Upper lobe of right lung (tissue), 1 donor: ENCODE results near the gene NLRC4. TPM values are rescaled to one million over a fixed set of nuclear protein-coding genes. Genes with fewer than 3 reads are reported as not detected.

Experiments
- ATAC-seq: fragments of 200-7000 bp; cut with Tn5 transposase; one replicate; pipeline ENCODE4 v1.9.1; 2020; ENCODE audit warnings: mild to moderate bottlenecking, moderate library complexity
- DNase-seq: peaks from one replicate; pipeline ENCODE4 v3.0.0-alpha.2; 2020
- H3K27ac ChIP-seq: fragments of 200-600 bp; one replicate; pipeline ENCODE4 v1.8.0; 2022
- H3K27me3 ChIP-seq: fragments of 200-600 bp; one replicate; pipeline ENCODE4 v1.8.0; 2022; ENCODE audit warnings: mild to moderate bottlenecking
- H3K36me3 ChIP-seq: fragments of 200-600 bp; one replicate; pipeline ENCODE4 v1.8.0; 2022
- H3K4me1 ChIP-seq: fragments of 200-600 bp; one replicate; pipeline ENCODE4 v1.8.0; 2022
- H3K4me3 ChIP-seq: fragments of 200-600 bp; one replicate; pipeline ENCODE4 v1.8.0; 2022; ENCODE audit warnings: mild to moderate bottlenecking
- H3K9me3 ChIP-seq: fragments of 200-600 bp; one replicate; pipeline ENCODE4 v1.8.0; 2022
- CTCF ChIP-seq: fragments of 200-600 bp; IDR thresholded peaks from one replicate; pipeline ENCODE4 v1.8.0; 2022; ENCODE audit warnings: antibody characterized with exemption
- intact Hi-C: fragments of 100-400 bp; cut with DNase I; formaldehyde crosslinking; loops from one replicate; pipeline ENCODE4 v1.11.0; 2022
- total RNA-seq: library from RNA; stranded (reverse); fragmentation: NEBNext Ultra II Directional; extraction: Animal tissue kit (Norgen Biotek cat#: 25700); gene quantifications from one replicate; pipeline ENCODE4 v1.2.1, GENCODE V29; 2021
- donor health status: DM: no; HTN: yes; CAD: no; lungs with severe emphysema.

The NLRC4 gene
- total RNA-seq, 1 donor from 2014 or later, result 15.3 TPM

- intact Hi-C loops, result no loop called here
- no peaks in the 10 kb centered on the region for H3K9me3 ChIP-seq
- H3K27me3 ChIP-seq, result no peaks in the 10 kb centered on the region
- H3K4me1 ChIP-seq, result peaks cover 10% of the 10 kb centered on the region
- H3K4me3 ChIP-seq, result no peak overlapping the region
- ATAC-seq (no peak), DNase-seq (no peak)
- H3K36me3 ChIP-seq, result no peaks in the 10 kb centered on the region
- TF ChIP-seq CTCF, result no peak
- no peak overlapping the region for H3K27ac ChIP-seq
Measured at GRCh38 chr2:32274289-32274688, 9.6 kb upstream of the NLRC4 start.

GRCh38 chr2:32272279-32272678 is 7.6 kb upstream of the NLRC4 start:
- no peak for TF ChIP-seq CTCF
- intact Hi-C loops, result no loop called here

GRCh38 chr2:32271063-32271462 is 6.4 kb upstream of the NLRC4 start:
- Histone ChIP-seq H3K4me1 (no peaks in the 10 kb centered on the region), H3K27me3 (no peaks in the 10 kb centered on the region), H3K9me3 (no peaks in the 10 kb centered on the region), H3K36me3 (no peaks in the 10 kb centered on the region), H3K27ac (no peak overlapping the region), H3K4me3 (no peak overlapping the region)
- ATAC-seq (no peak), DNase-seq (no peak)
- no peak for TF ChIP-seq CTCF
- intact Hi-C loops, result no loop called here

More at GRCh38 chr2:32272279-32272678, 7.6 kb upstream of the NLRC4 start:
- Histone ChIP-seq H3K4me3 (no peak overlapping the region), H3K9me3 (no peaks in the 10 kb centered on the region), H3K27ac (no peak overlapping the region), H3K4me1 (peaks cover 3% of the 10 kb centered on the region), H3K36me3 (no peaks in the 10 kb centered on the region), H3K27me3 (no peaks in the 10 kb centered on the region)
- no peak for DNase-seq
- no peak for ATAC-seq

GRCh38 chr2:32262105-32262504 is 2.6 kb downstream of the NLRC4 start:
- peak overlapping the region; percentile 74 for H3K27ac ChIP-seq
- peak; percentile 85 for ATAC-seq
- H3K4me3 ChIP-seq, result peak overlapping the region; percentile 37

GRCh38 chr2:32260376-32260775 is 4.3 kb downstream of the NLRC4 start:
- no peak overlapping the region for H3K4me3 ChIP-seq
- intact Hi-C loops, result no loop called here
- TF ChIP-seq CTCF, result no peak
- ATAC-seq (no peak), DNase-seq (no peak)
- no peak overlapping the region for H3K27ac ChIP-seq
- no peaks in the 10 kb centered on the region for H3K36me3 ChIP-seq
- no peaks in the 10 kb centered on the region for H3K4me1 ChIP-seq
- no peaks in the 10 kb centered on the region for H3K9me3 ChIP-seq
- H3K27me3 ChIP-seq, result no peaks in the 10 kb centered on the region

More at GRCh38 chr2:32262105-32262504, 2.6 kb downstream of the NLRC4 start:
- Histone ChIP-seq H3K36me3 (no peaks in the 10 kb centered on the region), H3K9me3 (no peaks in the 10 kb centered on the region), H3K4me1 (no peaks in the 10 kb centered on the region), H3K27me3 (no peaks in the 10 kb centered on the region)
- TF ChIP-seq CTCF, result no peak
- DNase-seq, result no peak
- intact Hi-C loops, result no loop called here

GRCh38 chr2:32258242-32258641 is 6.4 kb downstream of the NLRC4 start:
- Histone ChIP-seq H3K27me3 (no peaks in the 10 kb centered on the region), H3K27ac (no peak overlapping the region), H3K9me3 (no peaks in the 10 kb centered on the region), H3K4me3 (no peak overlapping the region), H3K4me1 (no peaks in the 10 kb centered on the region), H3K36me3 (no peaks in the 10 kb centered on the region)
- DNase-seq (no peak), ATAC-seq (no peak)
- no peak for TF ChIP-seq CTCF
- intact Hi-C loops, result no loop called here
